Stimulated activated CD8-positive, alpha-beta memory T cell treated with anti-CD3 and anti-CD28 coated beads, Interleukin-4, amount 100 ng/mL, for 48 hours (primary cell): Measurements from ENCODE around the gene PIK3R5.

Experiments
- DNase-seq: peaks from one replicate; pipeline ENCODE4 v3.0.0-alpha.2; 2020

The PIK3R5 gene

DNA sequence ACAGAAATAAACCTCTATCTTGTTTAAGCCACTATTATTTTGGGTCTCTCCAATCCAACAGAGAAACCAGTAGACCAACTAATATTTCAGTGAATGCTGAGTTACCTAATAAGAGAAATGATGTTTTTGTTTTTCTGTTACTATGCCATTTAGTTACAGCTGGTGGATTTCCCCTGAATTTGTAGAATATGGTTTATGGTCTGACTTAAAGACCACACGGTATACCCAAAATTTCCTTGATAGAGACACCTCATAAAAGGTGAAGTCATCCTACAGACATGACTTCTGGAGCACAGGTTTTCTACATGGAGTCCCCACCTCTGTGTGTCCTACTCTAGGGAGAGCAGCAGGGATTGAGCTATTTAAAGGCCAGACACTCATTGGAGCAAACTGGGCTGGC lies 13.3 kb downstream of the PIK3R5 start:
- no peak for DNase-seq

DNA sequence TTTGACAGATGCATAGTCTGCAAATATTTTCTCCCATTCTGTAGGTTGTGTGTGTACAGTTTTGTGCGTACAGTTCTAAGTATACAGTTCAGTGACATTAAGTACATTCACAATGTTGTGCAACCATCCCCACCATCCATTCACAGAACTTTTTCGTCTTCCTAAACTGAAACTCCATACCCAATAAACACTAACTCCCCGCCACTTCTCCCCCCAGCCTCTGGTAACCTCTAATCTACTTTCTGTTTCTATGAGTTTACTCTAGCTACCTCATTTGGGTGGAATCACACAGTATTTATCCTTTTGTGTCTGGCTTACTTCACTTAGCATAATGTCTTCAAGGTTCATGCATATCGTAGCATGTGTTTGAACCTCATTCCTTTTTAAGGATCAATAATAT lies 14.3 kb downstream of the PIK3R5 start:
- no peak for DNase-seq

DNA sequence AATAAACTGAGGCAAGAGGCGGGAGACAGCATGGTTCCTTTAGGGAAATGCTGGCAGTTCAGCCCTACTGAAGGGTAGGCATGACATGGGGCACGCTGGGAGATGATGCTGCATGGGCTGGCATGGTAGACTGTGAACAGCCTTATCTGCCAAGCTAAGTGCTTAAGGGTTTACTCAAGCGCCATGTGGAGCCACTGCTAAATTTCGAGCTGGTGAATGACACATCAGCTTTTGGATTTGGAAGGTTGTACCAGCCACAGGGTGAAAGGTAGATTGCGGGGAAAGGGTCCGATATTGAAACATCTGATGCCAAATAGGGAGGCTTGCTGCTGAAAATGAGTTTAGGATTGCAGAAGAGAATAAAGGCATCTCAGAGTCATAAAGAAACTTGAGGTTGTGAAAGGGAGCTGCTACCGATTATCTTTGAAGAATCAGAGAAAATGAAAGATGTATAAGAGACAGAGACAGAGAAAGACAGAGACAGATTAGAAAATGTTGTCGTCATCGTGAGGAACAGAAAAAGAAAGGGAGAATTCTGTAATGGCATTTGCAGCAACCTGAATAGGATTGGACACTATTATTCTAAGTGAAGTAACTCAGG lies 16.3 kb downstream of the PIK3R5 start:
- DNase-seq, result no peak

DNA sequence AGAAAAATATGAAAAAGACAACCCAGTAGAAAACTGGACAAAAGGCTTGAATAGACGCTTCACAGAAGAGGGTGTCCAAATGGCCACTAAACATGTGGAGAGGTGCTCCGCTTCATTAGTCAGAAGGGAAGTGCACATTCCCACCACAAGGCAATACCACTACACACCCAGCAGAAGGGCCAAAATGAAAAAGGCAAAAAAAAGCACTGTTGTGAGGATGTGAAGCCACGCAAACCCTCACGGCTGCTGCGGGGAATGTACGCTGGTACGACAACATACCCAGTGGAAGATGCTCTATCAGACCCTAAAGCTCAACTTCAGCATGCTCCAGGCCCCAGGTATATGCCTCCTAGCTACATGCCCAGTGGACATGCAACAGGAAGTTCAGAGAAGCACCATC lies 17.0 kb downstream of the PIK3R5 start:
- no peak for DNase-seq

DNA sequence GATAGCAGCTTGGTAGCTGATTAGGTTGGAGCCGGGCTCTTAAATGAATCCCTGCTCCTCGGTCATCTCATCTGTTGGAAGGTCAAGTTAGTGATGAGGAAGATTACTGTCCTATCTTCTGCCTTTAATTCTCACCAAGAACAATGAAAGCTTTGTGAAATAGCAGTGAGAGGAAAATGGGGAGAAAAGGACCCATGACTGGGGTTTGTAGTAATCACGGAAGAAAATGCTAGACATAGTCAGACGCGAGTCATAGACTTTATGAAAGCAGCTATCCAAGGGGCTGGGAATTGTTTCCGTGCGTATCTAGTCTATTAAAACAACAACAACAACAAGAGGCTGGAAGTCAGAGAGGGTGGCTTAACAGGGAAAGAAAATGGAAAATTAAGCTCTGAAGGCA lies 18.3 kb downstream of the PIK3R5 start:
- DNase-seq, result no peak

DNA sequence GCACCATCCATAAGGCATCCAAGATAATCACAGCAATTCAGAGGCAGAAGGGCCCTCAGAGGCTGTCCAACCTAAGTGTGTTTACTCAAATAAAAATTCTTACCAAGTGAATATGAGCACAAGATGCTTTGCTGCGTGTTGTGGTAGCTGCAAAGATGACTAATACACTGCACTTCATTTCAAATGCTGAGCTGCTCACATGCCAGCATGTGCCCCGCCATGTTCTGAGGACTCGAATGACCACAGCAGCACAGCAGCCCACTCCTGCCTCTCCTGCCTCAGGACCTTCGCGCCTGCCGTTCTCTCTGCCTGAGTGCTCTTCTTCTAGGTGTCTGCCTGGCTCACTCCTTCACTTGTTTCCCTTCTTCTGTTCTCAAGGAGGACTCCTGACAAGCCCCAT lies 19.0 kb downstream of the PIK3R5 start:
- DNase-seq, result no peak

DNA sequence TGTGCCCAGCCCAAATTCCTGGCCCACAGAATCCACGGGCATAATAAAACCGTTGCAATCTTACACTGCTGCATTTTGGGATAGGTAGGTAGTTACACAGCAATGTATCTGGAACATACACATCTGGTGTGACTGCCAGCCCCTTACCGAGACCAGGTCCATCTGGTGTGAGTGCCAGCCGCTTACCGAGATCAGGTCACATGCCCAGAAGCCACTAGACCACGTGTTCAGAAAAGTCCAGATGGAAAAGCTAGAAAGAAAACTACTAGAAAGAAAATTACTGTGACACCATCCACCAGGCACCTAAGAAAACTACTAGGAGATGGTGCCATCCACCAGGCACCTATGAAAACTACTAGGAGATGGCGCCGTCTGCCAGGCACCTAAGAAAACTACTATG lies 19.4 kb downstream of the PIK3R5 start:
- peak; percentile 17 for DNase-seq

DNA sequence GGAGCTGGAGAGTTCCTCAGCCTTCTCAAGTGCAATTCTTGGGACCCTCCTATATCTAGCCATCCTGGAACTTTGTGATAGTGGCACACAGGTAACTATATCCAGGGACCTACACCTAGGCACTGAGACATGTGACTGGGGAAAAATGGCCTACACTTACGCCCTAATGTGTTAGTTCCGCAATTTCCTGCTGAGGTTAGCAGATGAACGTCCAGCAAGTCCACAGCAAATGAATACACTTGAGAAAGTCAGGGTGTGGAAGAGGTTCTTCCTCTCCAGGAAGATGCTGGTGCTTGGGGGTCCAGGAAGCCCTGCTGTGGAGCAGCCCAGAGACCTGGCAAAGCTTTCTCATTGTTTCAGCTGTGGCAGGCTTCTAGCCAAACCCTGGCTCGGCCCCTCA lies 20.8 kb downstream of the PIK3R5 start:
- DNase-seq, result no peak

DNA sequence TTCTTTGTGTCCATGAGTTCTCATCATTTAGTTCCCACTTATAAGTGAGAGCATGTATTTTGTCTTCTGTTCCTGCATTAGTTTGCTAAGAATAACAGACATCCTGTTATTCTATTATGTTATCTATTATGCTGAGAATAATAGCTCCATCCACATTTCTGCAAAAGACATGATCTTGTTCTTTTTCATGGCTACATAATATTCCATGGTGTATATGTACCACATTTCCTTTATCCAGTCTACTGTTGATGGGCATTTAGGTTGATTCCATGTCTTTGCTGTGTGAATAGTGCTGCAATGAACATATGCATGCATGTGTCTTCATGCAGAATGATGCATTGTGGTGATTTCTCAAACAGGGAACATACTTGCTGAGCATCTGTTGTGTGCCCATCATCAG lies 21.4 kb downstream of the PIK3R5 start:
- DNase-seq, result no peak

DNA sequence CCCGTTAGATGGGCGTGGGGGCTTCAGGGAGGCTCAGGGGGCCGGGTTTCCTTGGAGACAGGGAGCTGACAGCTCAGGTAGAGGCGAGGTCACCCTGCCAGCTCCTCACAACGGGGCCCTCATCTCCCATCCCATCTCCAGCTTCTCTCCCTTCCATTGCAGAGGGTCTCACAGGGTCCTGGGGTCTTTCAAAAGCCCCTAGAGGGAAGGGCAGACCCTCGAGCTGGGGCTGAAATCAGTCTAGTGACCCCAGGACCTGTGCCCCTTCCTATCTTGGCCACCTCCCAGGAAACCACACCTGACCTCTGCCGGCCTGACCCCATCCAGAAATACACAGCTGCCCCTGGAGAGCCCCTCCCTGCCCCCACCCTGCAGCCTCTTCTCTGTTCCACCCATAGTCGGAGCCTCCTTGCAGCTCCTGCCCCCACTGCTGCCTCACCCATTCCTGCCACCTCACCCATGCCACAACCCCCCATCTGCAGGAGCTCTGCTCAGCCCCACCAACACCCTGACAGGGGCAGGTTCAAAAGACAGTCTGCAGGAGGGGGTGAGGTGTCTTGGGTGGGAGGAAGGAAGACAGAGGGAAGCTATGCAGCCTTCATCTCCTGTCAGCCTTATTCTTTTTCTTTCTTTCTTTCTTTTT lies 23.4 kb downstream of the PIK3R5 start:
- peak; percentile 61 for DNase-seq

DNA sequence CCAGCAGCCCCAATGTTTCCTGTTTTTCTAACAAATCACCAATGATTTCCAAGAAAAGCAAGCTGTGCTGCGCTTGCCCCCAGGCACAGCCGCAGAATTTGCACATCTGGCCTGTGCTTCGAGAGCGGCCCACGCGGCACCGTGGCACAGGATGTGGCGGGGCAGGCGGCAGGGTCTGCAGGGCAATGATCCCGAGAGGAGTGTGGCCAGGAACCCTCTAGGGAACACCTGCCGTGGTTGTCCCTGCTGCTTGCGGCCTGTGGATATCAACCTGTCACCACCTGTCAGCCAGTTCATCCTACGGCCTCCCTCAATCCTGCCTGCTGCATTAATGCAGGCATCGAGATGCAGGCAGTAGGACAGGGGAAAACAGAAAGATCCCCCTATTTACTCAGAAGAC lies 24.0 kb downstream of the PIK3R5 start:
- DNase-seq, result peak; percentile 77

DNA sequence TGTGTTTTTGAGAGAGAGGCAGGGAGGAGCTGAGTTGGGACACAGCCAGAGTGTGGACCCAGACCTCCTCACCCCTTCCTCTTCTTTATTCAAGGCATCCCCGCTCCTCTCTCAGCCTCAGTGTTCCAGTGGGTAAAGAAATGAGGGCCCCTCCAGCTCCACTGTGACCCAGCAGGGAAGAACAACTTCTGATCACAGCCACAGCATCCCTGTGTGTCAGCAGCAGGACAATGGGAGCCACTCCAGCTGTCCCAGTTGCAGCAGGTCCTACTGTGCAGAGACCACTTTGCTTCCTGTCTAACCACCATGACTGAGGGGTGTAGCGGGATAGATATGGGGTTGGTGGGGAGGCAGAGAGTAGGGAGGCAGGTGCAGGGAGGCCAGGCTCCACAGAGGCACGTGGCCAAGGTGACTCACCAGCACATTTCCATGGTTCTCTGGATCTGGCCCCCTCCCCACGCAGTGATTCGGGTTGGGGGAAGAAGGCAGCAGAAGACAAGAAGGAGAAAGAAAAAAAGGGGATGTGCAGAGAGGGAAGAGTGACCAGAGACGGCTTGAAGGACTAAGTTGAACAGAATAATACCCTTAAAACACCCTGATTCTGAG lies 24.5 kb downstream of the PIK3R5 start:
- DNase-seq, result no peak

DNA sequence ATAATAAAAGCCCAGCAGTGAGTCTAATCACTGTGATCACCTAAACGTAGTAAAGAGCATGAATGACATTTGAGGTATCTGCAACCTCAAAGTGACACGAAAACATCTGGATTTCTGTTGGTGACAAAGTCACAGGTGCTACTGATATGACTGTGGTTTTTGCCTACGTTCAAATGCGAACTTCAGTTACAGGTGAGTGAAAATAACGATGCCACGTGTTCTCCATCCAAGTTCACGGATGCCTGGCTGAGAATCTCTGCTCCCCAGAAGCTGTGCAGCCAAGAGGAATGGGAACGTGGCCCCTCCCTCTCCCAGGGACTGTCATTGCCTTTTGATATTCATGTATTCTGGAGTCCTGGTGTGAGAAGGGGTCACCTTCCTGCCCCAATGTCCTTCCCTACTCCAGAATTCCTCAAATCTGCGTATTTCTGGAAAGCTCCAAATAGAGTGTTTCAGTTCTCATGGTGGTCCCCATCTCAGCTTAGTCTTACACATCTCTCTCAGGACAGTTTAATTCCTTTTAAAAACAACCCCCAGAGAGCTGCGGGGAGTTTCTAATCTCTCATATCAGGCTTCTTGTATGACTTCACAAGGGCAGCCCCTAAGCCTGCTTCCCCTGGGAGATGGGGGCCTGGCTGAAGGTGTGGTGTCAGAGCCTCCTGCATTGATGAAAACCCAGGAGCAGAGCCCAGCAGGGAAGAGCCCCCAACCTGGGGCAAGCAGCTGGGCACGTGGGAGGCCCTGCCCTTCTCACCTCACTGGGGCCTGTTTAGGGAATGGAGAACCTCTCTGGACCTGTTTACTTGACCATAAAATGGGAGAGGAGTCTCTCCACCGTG lies 25.8 kb downstream of the PIK3R5 start:
- peak; percentile 66 for DNase-seq

DNA sequence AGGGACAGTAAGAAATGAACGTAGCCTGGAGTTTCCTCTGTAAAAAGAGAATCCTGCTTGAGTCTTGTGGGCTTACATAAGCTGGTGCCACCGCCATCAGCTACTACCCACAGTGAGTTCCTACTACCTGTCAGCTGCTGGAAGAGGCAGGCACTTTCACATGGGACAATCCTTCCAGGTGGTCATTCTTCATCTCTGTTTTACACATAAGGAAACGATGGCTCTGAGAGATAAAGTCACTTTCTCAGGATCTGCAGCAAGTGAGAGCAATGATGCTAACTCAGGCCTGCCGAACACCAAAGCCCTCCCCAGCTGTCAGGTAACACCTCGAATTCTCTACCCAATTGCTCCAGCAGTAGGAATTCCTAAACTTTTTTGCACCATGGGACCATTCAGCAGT lies 26.6 kb downstream of the PIK3R5 start:
- no peak for DNase-seq

DNA sequence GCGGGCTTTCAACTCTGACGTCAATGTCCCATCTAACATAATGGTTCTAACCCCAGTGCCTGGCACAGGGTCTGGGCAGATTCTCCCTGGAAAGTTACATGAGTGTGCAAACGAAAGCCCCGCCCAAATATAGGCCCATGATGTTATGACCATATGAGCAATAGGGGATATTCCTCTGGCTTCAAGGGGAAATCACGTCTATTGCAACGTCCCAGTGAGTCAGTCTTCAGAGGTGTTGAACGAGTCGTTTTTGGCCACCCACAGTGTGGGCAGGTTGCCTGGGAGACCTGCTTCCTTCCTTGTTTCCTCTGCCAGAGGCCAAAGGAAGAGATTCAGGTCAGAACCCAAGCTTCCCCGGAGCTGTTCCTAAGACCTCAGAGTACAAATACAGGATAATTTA lies 30.3 kb downstream of the PIK3R5 start:
- DNase-seq, result peak; percentile 82

DNA sequence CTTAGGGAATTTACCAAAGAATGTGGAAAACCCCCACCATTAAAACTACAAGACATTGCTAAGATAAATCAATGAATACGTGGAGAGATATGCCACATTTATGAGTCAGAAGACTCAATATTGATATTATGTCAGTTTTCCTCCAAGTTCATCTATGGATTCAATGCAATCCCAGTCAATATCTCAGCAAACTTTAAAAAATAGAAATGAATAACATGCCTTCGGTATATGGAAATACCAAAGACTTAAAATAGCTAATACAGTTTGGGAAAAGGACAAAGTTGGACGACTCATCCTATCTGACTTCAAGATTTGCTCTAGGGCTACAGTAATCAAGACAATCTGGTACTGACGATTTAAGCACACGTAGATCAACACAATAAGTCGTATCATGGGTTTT lies 31.2 kb downstream of the PIK3R5 start:
- DNase-seq, result no peak

DNA sequence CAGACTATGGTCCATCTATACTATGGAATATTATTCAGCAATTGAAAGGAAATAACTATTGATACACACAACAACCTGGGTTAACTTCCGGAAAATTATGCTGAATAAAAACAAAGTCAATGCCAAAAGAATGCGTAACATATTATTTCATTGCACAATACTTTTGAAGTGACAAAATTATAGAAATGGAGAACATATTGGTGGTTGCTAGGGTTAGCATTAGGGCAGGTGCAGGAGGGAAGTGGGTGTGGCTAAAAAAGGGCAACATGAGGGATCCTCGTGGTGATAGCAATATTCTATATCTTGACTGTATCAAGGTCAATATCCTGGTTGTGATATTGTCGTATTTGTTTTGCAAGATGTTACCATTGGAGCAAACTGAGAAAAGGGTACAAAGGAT lies 34.9 kb downstream of the PIK3R5 start:
- DNase-seq, result no peak

DNA sequence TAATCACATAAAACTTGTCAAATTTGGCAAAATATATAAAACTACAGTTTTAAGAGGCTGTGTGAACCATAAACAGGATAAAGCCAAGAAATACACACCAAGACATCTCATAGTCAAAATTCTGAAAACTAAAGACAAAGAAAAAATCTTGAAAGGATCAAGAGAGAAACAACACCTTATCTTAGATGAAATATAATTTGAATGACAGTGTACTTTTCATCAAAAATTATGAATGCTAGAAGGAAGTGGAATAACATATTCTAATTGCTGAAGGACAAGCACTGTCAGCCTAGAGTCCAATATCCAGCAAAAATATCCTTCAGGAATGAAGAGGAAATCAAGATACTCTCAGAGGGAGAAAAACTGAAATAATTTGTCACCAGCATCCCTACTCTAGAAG lies 37.2 kb downstream of the PIK3R5 start:
- DNase-seq, result no peak

DNA sequence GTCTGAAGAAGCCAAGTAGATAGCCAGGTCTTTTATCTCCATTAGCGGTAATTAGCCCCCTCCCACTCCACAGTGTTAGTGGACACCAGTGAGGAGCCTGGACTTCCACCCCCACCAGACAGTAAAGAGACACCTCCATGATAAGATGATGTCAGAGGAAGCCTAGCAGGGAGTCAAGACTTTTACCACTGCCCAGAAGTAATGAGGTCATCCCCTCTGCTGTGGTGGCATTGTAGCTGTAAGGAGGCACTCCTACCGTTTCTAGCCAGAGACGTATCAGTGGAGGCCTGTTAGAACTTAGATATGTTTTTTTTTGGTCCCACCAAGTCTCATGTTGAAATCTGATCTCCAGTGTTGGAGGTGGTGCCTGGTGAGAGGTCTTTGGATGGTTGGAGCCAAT lies 38.1 kb downstream of the PIK3R5 start:
- no peak for DNase-seq

DNA sequence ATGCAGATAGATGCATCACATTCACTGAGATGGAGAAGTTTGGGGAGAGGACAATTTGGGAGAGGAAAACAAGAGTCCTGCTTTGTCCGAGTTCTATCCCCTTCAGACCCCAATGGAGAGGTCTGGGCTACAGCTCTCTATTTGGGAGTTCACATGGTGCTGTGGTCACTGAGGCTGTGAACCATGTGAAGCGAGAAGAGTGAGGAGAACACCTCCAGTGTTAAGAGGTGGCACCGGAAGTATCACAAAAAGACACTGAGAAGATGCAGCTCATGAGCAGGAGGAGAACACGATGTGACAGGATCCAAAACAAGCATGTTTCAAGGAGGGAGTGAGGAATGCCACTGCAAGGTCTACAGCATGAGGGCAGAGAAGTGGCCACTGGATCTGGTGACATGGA lies 39.7 kb downstream of the PIK3R5 start:
- DNase-seq, result no peak

DNA sequence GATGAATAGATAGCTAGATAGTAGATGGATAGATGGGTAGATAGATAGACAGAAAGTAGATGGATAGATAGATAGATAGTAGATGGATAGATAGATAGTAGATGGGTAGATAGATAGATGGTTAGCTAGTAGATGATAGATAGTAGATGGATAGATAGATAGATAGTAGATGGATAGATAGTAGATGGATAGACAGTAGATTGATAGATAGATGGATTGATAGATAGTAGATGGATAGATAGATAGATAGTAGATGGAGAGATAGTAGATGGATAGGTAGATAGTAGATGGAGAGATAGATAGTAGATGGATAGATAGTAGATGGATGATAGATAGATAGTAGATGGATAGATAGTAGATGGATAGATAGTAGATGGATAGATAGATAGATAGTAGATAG lies 40.4 kb downstream of the PIK3R5 start:
- DNase-seq, result no peak

DNA sequence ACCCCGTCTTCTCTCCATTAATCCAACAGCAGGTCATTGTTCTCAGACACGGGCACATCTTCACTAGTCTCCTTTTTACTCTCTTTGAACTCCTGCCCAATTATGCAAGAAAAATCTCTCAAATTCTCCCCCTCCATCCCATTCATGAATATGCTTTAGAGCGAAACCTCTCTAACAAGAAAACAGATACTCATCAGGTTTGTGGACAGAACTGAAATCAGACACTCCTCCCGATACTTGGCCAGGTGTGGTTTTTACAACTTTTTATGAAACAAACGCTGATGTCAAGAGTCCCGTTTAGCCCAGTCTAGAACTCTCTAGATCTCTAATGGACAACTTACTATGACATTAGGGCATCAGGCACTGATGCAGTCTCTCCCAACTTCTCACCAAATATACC lies 40.9 kb downstream of the PIK3R5 start:
- no peak for DNase-seq

DNA sequence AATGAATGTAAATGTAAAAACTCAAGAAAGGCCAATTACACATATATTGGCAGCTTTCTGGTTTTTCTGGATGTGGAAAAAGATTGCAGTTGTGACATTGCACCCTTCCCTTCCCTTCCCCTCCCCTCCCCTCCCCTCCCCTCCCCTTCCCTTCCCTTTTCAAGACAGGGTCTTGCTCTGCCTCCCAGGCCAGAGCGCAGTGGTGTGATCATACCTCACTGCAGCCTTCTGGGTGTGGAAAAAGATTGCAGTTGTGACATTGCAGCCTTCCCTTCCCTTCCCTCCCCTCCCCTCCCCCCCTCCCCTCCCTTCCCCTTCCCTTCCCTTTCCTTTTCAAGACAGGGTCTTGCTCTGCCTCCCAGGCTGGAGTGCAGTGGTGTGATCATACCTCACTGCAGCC lies 41.7 kb downstream of the PIK3R5 start:
- DNase-seq, result no peak

DNA sequence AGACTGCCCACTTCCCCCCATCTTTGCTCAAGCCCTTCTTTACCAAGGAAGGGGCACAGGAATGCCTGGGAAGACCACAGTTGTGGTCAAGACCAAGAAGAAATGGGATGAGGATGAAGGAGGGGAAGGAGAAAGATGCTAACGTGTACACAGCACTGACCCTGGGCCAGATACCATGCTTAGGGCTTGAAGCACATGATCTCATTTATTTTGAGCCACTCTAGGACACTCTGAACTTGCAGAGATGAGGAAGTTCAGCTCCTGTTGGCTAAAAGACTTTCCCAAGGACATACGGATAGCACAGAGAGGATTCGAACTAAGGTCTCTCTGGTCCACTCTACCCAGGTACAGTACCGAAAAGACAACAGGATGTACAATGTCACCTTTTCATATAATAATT lies 42.6 kb downstream of the PIK3R5 start:
- no peak for DNase-seq
